ENCODE measurements around the gene CTRB1.

CTRB1 gene

GRCh38 chr16:75225678-75226515 is 7.1 kb downstream of the CTRB1 start:
- no peak for DNase-seq (ENCODE audit: low read depth, low spot score)

- DNase-seq (ENCODE audit: low read depth, low spot score): no peak
Observed at GRCh38 chr16:75226550-75227360, 8.0 kb downstream of the CTRB1 start.

DNA sequence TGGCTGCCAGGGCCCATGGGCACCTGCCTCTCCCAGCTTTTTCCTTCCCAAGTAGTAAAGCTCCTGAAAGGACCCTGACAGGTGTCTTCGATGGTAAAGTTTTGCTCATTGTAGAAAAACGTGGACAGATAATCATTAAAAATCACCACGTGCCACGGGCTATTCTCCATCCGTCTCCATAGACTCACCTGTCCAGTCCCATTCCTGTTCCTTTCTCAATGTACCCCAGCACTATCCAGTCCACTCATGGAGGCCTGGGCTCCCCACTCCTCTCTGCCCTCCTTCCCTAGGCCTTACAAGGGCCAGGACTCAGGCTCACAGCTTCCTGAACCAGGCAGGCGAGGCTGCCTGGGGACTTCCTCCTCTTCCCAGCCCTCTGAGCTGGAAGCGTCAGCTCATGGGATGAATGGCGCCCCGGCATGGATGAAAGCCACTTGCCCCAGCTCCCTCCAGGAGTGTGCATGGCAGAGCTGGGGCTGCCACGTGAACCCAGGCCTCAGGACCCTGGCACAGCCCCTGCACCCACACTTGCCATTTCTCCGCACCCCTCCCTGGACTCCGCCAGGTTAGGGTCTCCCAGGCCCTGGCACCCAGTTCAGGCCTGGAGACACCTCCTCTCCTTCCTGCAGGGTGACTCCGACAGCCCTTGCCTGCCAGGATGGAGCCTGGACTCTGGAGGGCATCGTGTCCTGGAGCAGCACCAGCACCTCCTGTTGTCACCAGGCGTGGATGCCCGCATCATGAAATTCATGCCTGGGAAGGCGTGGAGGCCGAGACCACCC is 8.8 kb downstream of the CTRB1 start:
- no peak for DNase-seq (ENCODE audit: low read depth, low spot score)

- no peak for DNase-seq (ENCODE audit: low read depth, low spot score)
Observed at GRCh38 chr16:75228143-75228976, 9.6 kb downstream of the CTRB1 start.

DNA sequence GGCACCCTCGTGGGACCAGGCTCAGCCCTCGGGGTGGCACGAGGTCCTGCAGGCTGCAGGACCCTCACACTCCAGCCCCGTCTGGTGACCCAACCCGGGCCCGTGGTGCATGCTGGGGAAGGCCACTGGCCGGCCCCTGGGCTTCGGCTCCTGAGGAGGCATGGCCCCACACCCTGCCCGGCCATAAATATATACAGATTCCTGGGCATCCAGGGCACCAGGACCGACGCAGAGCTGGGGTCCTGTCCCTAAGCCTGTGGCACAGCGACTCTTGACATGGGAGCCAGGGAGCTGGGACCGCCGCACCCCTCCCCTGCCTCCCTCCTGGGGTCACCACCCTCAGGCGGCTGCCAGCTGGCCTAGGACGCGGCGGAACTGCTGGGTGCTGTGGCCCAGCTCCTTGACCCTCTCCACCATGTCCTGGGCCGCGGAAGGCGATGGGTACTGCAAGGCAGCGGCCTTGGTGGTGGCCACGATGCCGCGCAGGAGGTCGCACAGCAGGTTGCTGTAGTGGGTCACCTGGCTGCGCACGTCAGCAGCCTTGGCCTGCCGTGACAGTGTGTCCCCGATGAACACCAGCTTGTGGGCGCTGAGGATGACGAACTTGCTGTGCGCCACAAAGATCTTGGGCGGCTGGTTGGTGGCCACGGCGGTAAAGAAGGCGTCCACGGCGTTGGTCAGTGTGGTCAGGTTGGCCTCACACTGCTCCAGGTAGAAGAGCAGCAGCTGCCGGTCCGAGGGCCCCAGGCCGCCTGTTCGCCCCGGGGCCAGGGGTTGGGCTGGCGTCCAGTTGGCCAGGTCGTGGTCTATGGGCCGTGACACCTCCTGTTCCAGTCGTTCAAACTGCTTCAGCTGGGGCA is 10.6 kb downstream of the CTRB1 start:
- DNase-seq (ENCODE audit: low read depth, low spot score): no peak

- no peak for DNase-seq (ENCODE audit: low read depth, low spot score)
Observed at GRCh38 chr16:75230471-75231110, 11.8 kb downstream of the CTRB1 start.

GRCh38 chr16:75231570-75231969 is 12.8 kb downstream of the CTRB1 start:
- DNase-seq (ENCODE audit: low read depth, low spot score): no peak

- DNase-seq (ENCODE audit: low read depth, low spot score): no peak
Observed at GRCh38 chr16:75233611-75233938, 14.8 kb downstream of the CTRB1 start.

GRCh38 chr16:75234856-75235696 is 16.3 kb downstream of the CTRB1 start:
- DNase-seq (ENCODE audit: low read depth, low spot score): no peak

GRCh38 chr16:75235721-75236193 is 17.0 kb downstream of the CTRB1 start:
- no peak for DNase-seq (ENCODE audit: low read depth, low spot score)

DNA sequence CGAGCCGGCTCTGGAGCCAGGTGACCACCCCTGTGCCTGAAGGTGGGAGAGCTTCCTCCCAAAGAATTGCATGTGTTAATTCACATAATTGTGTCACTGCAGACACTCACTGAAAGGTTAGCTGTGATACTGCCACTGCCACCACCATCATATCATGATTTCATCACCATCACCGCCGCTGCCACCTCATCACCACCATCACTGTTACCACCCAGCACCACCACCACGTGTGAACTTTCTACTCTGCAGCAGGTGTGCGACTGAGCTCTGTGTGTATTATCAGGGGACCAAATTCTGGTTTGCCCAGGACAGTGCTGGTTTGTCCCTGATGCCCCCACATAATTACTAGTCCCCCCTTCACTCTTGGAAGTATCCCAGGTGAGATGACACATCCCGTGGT is 17.4 kb downstream of the CTRB1 start:
- no peak for DNase-seq (ENCODE audit: low read depth, low spot score)

- DNase-seq (ENCODE audit: low read depth, low spot score): no peak
Observed at GRCh38 chr16:75236736-75237397, 18.1 kb downstream of the CTRB1 start.

GRCh38 chr16:75237398-75238131 is 18.8 kb downstream of the CTRB1 start:
- no peak for DNase-seq (ENCODE audit: low read depth, low spot score)

- DNase-seq (ENCODE audit: low read depth, low spot score): no peak
Observed at GRCh38 chr16:75238132-75238852, 19.5 kb downstream of the CTRB1 start.

GRCh38 chr16:75238853-75239541 is 20.2 kb downstream of the CTRB1 start:
- no peak for DNase-seq (ENCODE audit: low read depth, low spot score)

GRCh38 chr16:75239542-75240122 is 20.8 kb downstream of the CTRB1 start:
- no peak for DNase-seq (ENCODE audit: low read depth, low spot score)

Data from brain pericyte (primary cell).